H1 (cell line): ENCODE data around the gene NOP16. TPM values are rescaled to one million over a fixed set of nuclear protein-coding genes. Genes with fewer than 3 reads are reported as not detected.

Experiments
- CTCF ChIA-PET: fragments of 300-600 bp; sonication (Branson Sonifier 250); formaldehyde crosslinking; loops from one replicate; lab custom pipeline; 2021; ENCODE audit not compliant: partially characterized antibody; lab: Charles Lee
- POLR2A ChIA-PET: fragments of 300-600 bp; sonication (Branson Sonifier 250); formaldehyde crosslinking; loops from one replicate; lab custom pipeline; 2021; ENCODE audit warnings: inconsistent platforms; ENCODE audit not compliant: partially characterized antibody; lab: Charles Lee
- DNase-seq, 2 experiments: peaks; one replicate each; pipeline versions ENCODE4 v3.0.0 to v3.0.0-alpha.2; 2010 to 2022; ENCODE audit warnings: low spot score in 2 of 2, low read depth in 1 of 2, mixed read lengths in 1 of 2
- FAIRE-seq: peaks from 2 replicates; lab custom pipeline; 2011; peaks lifted over from hg19 to GRCh38; lab: Jason Lieb, UNC
- H2AFZ ChIP-seq: 2 replicates; pipeline ENCODE4 v1.8.1; 2012; ENCODE audit warnings: low read length, inconsistent platforms
- H2AK5ac ChIP-seq: 2 replicates; pipeline ENCODE4 v1.6.1; 2013; ENCODE audit warnings: low read depth, low read length
- H2BK120ac ChIP-seq: replicated peaks from 2 replicates; pipeline ENCODE3; 2013; ENCODE audit warnings: low read depth, low read length, inconsistent platforms
- H2BK12ac ChIP-seq: 2 replicates; pipeline ENCODE4 v1.6.1; 2013; ENCODE audit warnings: low read depth, low read length
- H2BK15ac ChIP-seq: 2 replicates; pipeline ENCODE4 v1.6.1; 2013; ENCODE audit warnings: low read length
- H2BK20ac ChIP-seq: 2 replicates; pipeline ENCODE4 v1.6.1; 2013; ENCODE audit warnings: low read length
- H2BK5ac ChIP-seq: 2 replicates; pipeline ENCODE4 v1.6.1; 2013; ENCODE audit warnings: low read depth, low read length
- H3K14ac ChIP-seq: 2 replicates; pipeline ENCODE4 v1.6.1; 2013; ENCODE audit warnings: inconsistent platforms; ENCODE audit not compliant: insufficient read length
- H3K18ac ChIP-seq: 2 replicates; pipeline ENCODE4 v1.6.1; 2013; ENCODE audit warnings: low read length; ENCODE audit errors: extremely low read depth
- H3K23ac ChIP-seq: 2 replicates; pipeline ENCODE4 v1.6.1; 2013; ENCODE audit warnings: inconsistent platforms; ENCODE audit not compliant: insufficient read length
- H3K23me2 ChIP-seq: 2 replicates; pipeline ENCODE4 v1.6.1; 2013; ENCODE audit warnings: low read depth, low read length
- H3K27ac ChIP-seq: 2 replicates; pipeline ENCODE4 v1.6.1; 2011; ENCODE audit warnings: low read depth, low read length, inconsistent platforms
- H3K27me3 ChIP-seq, 4 experiments: replicated peaks in 1 of 4; 1 replicate in 1 of 4; 2 replicates in 3 of 4; pipeline versions ENCODE4 v1.6.1 to v1.8.1; 2011 to 2013; ENCODE audit warnings: low read length in 3 of 4, mild to moderate bottlenecking in 3 of 4, inconsistent platforms in 2 of 4, mixed read lengths in 2 of 4, moderate library complexity in 1 of 4; ENCODE audit not compliant: control insufficient read depth in 3 of 4, insufficient read depth in 3 of 4; ENCODE audit errors: extremely low read depth in 1 of 4
- H3K36me3 ChIP-seq, 4 experiments: 2 replicates each; pipeline versions ENCODE4 v1.6.1 to v1.8.1; 2011 to 2013; ENCODE audit warnings: mild to moderate bottlenecking in 4 of 4, low read length in 3 of 4, moderate library complexity in 2 of 4, control low read depth in 1 of 4, inconsistent platforms in 1 of 4; ENCODE audit not compliant: insufficient read depth in 4 of 4, control insufficient read depth in 2 of 4
- H3K4ac ChIP-seq: replicated peaks from 2 replicates; pipeline ENCODE3; 2013; ENCODE audit warnings: low read length, low read depth, mixed read lengths, inconsistent platforms; ENCODE audit not compliant: insufficient read length
- H3K4me1 ChIP-seq, 4 experiments: replicated peaks in 1 of 4; 1 replicate in 1 of 4; 2 replicates in 3 of 4; pipeline versions ENCODE4 v1.6.1 to v1.8.1; 2011 to 2013; ENCODE audit warnings: low read length in 3 of 4, inconsistent platforms in 2 of 4, mixed read lengths in 1 of 4; ENCODE audit not compliant: insufficient read depth in 4 of 4, control insufficient read depth in 3 of 4
- H3K4me2 ChIP-seq, 2 experiments: 2 replicates each; pipeline versions ENCODE4 v1.6.1 to v1.8.1; 2011 to 2013; ENCODE audit warnings: low read depth in 2 of 2, low read length in 2 of 2, control low read depth in 1 of 2, inconsistent platforms in 1 of 2, mild to moderate bottlenecking in 1 of 2; ENCODE audit not compliant: insufficient read depth in 1 of 2
- H3K4me3 ChIP-seq, 4 experiments: fragments of 200-600, 300-600 bp in 1 of 4; sonication (generic), shearing (Covaris generic), sonication (Bioruptor Twin) in 1 of 4; 2 replicates each; pipeline versions ENCODE4 v1.5.1 to v1.8.1; 2011 to 2016; ENCODE audit warnings: low read length in 4 of 4, low read depth in 3 of 4, control low read depth in 2 of 4, inconsistent platforms in 2 of 4, mild to moderate bottlenecking in 2 of 4, mixed read lengths in 1 of 4, moderate library complexity in 1 of 4; ENCODE audit not compliant: insufficient read depth in 2 of 4; ENCODE audit errors: extremely low read depth in 1 of 4
- H3K56ac ChIP-seq: replicated peaks from 2 replicates; pipeline ENCODE3; 2013; ENCODE audit warnings: low read depth, mild to moderate bottlenecking, mixed read lengths, low read length, inconsistent platforms; ENCODE audit not compliant: insufficient read length
- H3K79me1 ChIP-seq: 2 replicates; pipeline ENCODE4 v1.6.1; 2013; ENCODE audit warnings: low read depth, low read length, control low read depth
- H3K79me2 ChIP-seq, 2 experiments: 2 replicates each; pipeline versions ENCODE4 v1.6.1 to v1.8.1; 2012 to 2013; ENCODE audit warnings: low read length in 2 of 2, mild to moderate bottlenecking in 2 of 2, inconsistent platforms in 1 of 2; ENCODE audit not compliant: insufficient read depth in 2 of 2, control insufficient read depth in 1 of 2
- H3K9ac ChIP-seq, 4 experiments: replicated peaks in 1 of 4; 1 replicate in 1 of 4; 2 replicates in 3 of 4; pipeline versions ENCODE4 v1.6.1 to v1.8.1; 2011 to 2013; ENCODE audit warnings: low read depth in 3 of 4, low read length in 3 of 4, control low read depth in 2 of 4, mild to moderate bottlenecking in 2 of 4, moderate library complexity in 2 of 4, inconsistent platforms in 1 of 4; ENCODE audit errors: extremely low read depth in 1 of 4
- H3K9me3 ChIP-seq, 2 experiments: 2 replicates each; pipeline versions ENCODE4 v1.6.1 to v1.8.1; 2012 to 2013; ENCODE audit warnings: mild to moderate bottlenecking in 2 of 2, moderate library complexity in 2 of 2, control low read depth in 1 of 2, inconsistent platforms in 1 of 2, low read depth in 1 of 2, low read length in 1 of 2, mixed read lengths in 1 of 2; ENCODE audit not compliant: insufficient read depth in 2 of 2
- H4K20me1 ChIP-seq, 2 experiments: replicated peaks in 1 of 2; 2 replicates each; pipeline versions ENCODE3 to v1.8.1; 2011 to 2013; ENCODE audit warnings: inconsistent platforms in 2 of 2, low read length in 2 of 2, mild to moderate bottlenecking in 1 of 2; ENCODE audit not compliant: insufficient read depth in 2 of 2, control insufficient read depth in 1 of 2
- H4K5ac ChIP-seq: 2 replicates; pipeline ENCODE4 v1.6.1; 2013; ENCODE audit warnings: low read length, low read depth, mixed read lengths, inconsistent platforms; ENCODE audit not compliant: insufficient read length
- H4K8ac ChIP-seq: 2 replicates; pipeline ENCODE4 v1.8.0; 2013; ENCODE audit warnings: mild to moderate bottlenecking, moderate library complexity, low read length, inconsistent platforms; ENCODE audit not compliant: insufficient read depth; ENCODE audit errors: extremely low read depth
- H4K91ac ChIP-seq: replicated peaks from 2 replicates; pipeline ENCODE3; 2013; ENCODE audit warnings: low read length, mixed read lengths, inconsistent platforms; ENCODE audit not compliant: insufficient read length
- SAP30 ChIP-seq: fragments of 300-600 bp; sonication (generic); IDR thresholded peaks from 2 replicates; pipeline ENCODE4 v1.7.1; 2012; ENCODE audit warnings: low read length, moderate library complexity, mild to moderate bottlenecking, inconsistent platforms; ENCODE audit not compliant: insufficient read depth, insufficient replicate concordance
- WGBS, 2 experiments: shearing (Covaris generic) in 1 of 2; methylation state at CpG; one replicate each; pipeline versions ENCODE4 v1.1.6 to v1.1.7; 2013 to 2015; ENCODE audit warnings: low lambda C conversion rate in 2 of 2, mixed read lengths in 2 of 2, inconsistent platforms in 1 of 2, low coverage in 1 of 2, missing lambda C conversion rate in 1 of 2; ENCODE audit not compliant: insufficient replicate concordance in 2 of 2, insufficient coverage in 1 of 2, insufficient read length in 1 of 2; ENCODE audit errors: extremely low coverage in 1 of 2, missing lambda C conversion rate in 1 of 2; 5-methylcytosine and 5-hydroxymethylcytosine counted together
- polyA plus RNA-seq, 7 experiments: library from polyadenylated mRNA; depleted of rRNA in 3 of 7; stranded (reverse) in 5 of 7; unstranded in 2 of 7; fragments of >200 nt in 5 of 7; fragments of 200-250 nt in 2 of 7; gene quantifications; 1 replicate in 5 of 7; 2 replicates in 1 of 7; 4 replicates in 1 of 7; pipeline versions ENCODE4 v1.2.1 to v1.2.3, GENCODE V29; 2011 to 2013; ENCODE audit warnings: missing spikeins in 2 of 7, mixed read lengths in 2 of 7
- total RNA-seq: library from RNA; stranded (reverse); fragmentation: NEBNext Ultra II Directional; extraction: Animal tissue kit (Norgen Biotek cat#: 25700); gene quantifications from 2 replicates; pipeline ENCODE4 v1.2.1, GENCODE V29; 2021

Gene NOP16
- total and polyA plus RNA-seq, 2 of the 8 experiments (the other 6 are each of a cell fraction or from before 2014, with no cell fraction given) = 46.9 to 65.2 TPM

DNA sequence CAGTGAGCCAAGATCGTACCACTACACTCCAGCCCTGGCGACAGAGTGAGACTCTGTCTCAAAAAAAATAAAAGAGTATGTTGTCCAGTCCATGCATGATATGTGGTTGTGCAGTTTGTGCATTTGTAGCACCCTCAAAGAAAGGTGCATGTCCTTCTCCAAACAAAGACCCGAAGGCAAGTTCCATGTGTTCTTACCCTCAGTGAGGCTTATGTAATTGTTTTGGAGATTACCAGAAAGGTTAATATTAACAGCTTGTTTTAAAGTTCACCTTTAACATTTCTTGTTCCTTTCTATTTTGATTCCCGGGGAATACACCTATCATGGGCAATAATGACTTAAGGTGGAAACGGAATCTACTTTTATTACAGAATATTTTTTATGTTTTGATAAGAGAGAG is 49.1 kb downstream of the NOP16 start:
- no peak overlapping the region for H2BK5ac ChIP-seq
- H2BK12ac ChIP-seq = no peak overlapping the region
- H4K8ac ChIP-seq = no peak overlapping the region
- H2AFZ ChIP-seq = no peak overlapping the region
- no peak overlapping the region for H3K23ac ChIP-seq
- no peak overlapping the region for H3K56ac ChIP-seq
- H3K4me2 ChIP-seq = no peak overlapping the region
- no peak overlapping the region for H3K4ac ChIP-seq
- H4K20me1 ChIP-seq = no peaks in the 10 kb centered on the region
- H3K36me3 ChIP-seq = peaks cover 0 to 11% (median 4%) of the 10 kb centered on the region in 4 experiments; a peak in 5 of 8 replicates
- TF ChIP-seq SAP30 = no peak
- TF ChIP-seq, all 59 proteins: peak for 0
- Histone ChIP-seq H3K27me3 (no peaks in the 10 kb centered on the region), H2BK120ac (no peak overlapping the region), H3K27ac (no peak overlapping the region), H2AK5ac (no peak overlapping the region), H3K18ac (no peak overlapping the region), H3K79me2 (no peaks in the 10 kb centered on the region), H4K5ac (no peak overlapping the region), H3K4me3 (no peak overlapping the region), H3K9ac (no peak overlapping the region), H4K91ac (no peak overlapping the region), H3K9me3 (no peaks in the 10 kb centered on the region), H2BK15ac (no peak overlapping the region), H3K23me2 (no peaks in the 10 kb centered on the region), H2BK20ac (no peak overlapping the region), H3K4me1 (no peaks in the 10 kb centered on the region), H3K79me1 (no peaks in the 10 kb centered on the region), H3K14ac (no peak overlapping the region)
- FAIRE-seq (no peak), DNase-seq (no peak)
- WGBS, 2 experiments = 97% methylated on average over 5 of the region's 5 CpGs; no CpG with 5 or more reads in 1 of the 2 experiments
- ChIA-PET POLR2A (no interaction called here), CTCF (interaction anchor here (1.1 to 1.7 kb wide), 2 partner anchors 10 to 20 kb away, joined by 3 to 6 read pairs; no protein-coding TSS in a partner anchor)
